AG04450 (cell line): ENCODE measurements around the gene CLDN16. TPM values are rescaled to one million over a fixed set of nuclear protein-coding genes. Genes with fewer than 3 reads are reported as not detected.

ENCODE experiments used
- CTCF ChIA-PET: fragments of 300-600, 350-600 bp; formaldehyde crosslinking; extraction: SDS; loops from one replicate; lab custom pipeline; 2022; ENCODE audit warnings: antibody characterized with exemption, inconsistent platforms; lab: Charles Lee
- POLR2A ChIA-PET: fragments of 350-600 bp; formaldehyde crosslinking; extraction: SDS; loops from one replicate; lab custom pipeline; 2021; ENCODE audit warnings: antibody characterized with exemption, inconsistent platforms; lab: Yijun Ruan, JAX
- DNase-seq: peaks from one replicate; pipeline ENCODE4 v3.0.0-alpha.2; 2011; ENCODE audit warnings: low read depth, low spot score
- H3K27ac ChIP-seq: one replicate; pipeline ENCODE4 v1.5.1; 2012; ENCODE audit warnings: low read depth, low read length, control low read depth
- H3K27me3 ChIP-seq: one replicate; pipeline ENCODE4 v1.6.0; 2012; ENCODE audit warnings: low read length; ENCODE audit not compliant: control insufficient read depth, insufficient read depth
- H3K4me3 ChIP-seq: 2 replicates; pipeline ENCODE4 v1.5.1; 2011; ENCODE audit warnings: mild to moderate bottlenecking, low read depth, low read length, control low read depth
- H3K9me3 ChIP-seq: 2 replicates; pipeline ENCODE4 v1.5.1; 2012; ENCODE audit warnings: low read length; ENCODE audit not compliant: control insufficient read depth, insufficient read depth
- polyA plus RNA-seq: library from polyadenylated mRNA; depleted of rRNA; stranded (reverse); fragments of >200 nt; gene quantifications from 2 replicates; pipeline ENCODE4 v1.2.3, GENCODE V29; 2011
- TF ChIP-seq, protein P1 (sequence below): IDR thresholded peaks from 2 replicates; pipeline ENCODE4 v1.5.1; 2011; ENCODE audit warnings: low read depth, low read length, control low read depth, inconsistent platforms

CLDN16 gene
- polyA plus RNA-seq, 1 experiment: 0.04 TPM

DNA sequence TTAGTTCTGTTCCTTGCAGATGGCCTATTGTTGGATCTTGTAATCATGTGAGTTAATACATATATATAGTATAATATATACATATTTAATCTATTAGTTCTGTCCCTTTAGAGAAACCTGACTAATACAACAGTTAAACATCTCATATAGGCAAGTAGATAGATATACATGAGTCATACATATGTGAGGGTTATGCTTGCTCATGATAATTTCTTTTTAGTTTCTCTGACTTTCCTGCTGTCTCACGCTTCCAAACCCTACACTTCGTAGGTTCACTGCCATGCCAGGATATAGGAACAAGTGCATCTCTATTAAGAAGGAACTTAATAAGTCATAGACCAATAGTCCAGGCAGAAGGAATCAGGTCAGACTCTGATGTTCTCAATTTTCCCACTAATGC lies 16.8 kb upstream of the CLDN16 start:
- H3K27me3 ChIP-seq: no peaks in the 10 kb centered on the region
- TF ChIP-seq, protein P1, sequence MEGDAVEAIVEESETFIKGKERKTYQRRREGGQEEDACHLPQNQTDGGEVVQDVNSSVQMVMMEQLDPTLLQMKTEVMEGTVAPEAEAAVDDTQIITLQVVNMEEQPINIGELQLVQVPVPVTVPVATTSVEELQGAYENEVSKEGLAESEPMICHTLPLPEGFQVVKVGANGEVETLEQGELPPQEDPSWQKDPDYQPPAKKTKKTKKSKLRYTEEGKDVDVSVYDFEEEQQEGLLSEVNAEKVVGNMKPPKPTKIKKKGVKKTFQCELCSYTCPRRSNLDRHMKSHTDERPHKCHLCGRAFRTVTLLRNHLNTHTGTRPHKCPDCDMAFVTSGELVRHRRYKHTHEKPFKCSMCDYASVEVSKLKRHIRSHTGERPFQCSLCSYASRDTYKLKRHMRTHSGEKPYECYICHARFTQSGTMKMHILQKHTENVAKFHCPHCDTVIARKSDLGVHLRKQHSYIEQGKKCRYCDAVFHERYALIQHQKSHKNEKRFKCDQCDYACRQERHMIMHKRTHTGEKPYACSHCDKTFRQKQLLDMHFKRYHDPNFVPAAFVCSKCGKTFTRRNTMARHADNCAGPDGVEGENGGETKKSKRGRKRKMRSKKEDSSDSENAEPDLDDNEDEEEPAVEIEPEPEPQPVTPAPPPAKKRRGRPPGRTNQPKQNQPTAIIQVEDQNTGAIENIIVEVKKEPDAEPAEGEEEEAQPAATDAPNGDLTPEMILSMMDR: no peak
- no peak overlapping the region for H3K27ac ChIP-seq
- POLR2A ChIA-PET: no interaction called here
- H3K9me3 ChIP-seq: no peaks in the 10 kb centered on the region
- CTCF ChIA-PET: no interaction called here
- DNase-seq: no peak
- no peak overlapping the region for H3K4me3 ChIP-seq

DNA sequence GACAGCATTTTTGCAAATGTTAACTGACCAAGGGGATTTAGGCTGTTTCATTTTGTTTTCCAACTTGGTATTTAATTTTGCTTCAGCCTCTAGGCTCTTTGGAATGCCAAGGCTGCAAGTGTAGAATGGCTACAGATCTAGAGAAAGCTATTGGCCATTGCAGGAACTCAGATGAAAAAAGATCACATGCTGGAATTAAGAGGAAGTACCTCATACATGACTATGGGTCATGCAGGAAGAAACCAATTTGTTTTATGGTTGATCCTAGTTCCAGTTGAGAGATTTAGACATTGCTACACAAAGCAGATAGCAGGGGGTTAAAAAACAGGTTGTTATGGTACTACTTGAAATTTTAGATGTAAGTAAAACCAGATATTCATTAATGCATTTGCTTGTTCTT lies 12.7 kb upstream of the CLDN16 start:
- Histone ChIP-seq H3K27ac (no peak overlapping the region), H3K27me3 (no peaks in the 10 kb centered on the region), H3K9me3 (no peaks in the 10 kb centered on the region), H3K4me3 (no peak overlapping the region)
- POLR2A ChIA-PET: interaction anchor here (0.5 kb wide), 1 partner anchor 159 kb away, joined by 5 read pairs; no protein-coding TSS in a partner anchor
- TF ChIP-seq, protein P1: no peak
- CTCF ChIA-PET: no interaction called here
- DNase-seq: no peak

DNA sequence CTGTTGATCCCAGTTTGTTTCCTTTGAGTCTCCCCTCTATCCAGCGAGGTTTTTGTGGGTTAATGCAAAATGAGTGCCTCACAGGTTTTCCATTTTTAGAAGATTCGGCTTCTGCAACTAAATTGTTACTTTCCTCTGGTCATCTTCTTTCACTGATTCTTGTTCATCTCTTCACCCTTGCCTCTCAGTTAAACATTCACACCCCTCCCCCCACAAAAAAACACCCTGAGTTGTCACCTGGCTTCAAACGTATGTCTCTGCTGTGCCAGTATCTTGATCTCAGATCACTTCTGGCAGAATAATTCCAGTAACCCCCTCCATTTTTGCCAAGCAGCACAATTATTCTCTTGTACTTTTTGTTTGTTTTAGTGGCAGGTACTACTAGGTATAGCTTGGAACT lies 12.3 kb upstream of the CLDN16 start:
- ChIA-PET POLR2A (interaction anchor here (0.5 kb wide), 1 partner anchor 160 kb away, joined by 5 read pairs; no protein-coding TSS in a partner anchor), CTCF (no interaction called here)
- H3K9me3 ChIP-seq: no peaks in the 10 kb centered on the region
- no peaks in the 10 kb centered on the region for H3K27me3 ChIP-seq
- TF ChIP-seq, protein P1: no peak
- H3K4me3 ChIP-seq: no peak overlapping the region
- DNase-seq: no peak
- no peak overlapping the region for H3K27ac ChIP-seq

DNA sequence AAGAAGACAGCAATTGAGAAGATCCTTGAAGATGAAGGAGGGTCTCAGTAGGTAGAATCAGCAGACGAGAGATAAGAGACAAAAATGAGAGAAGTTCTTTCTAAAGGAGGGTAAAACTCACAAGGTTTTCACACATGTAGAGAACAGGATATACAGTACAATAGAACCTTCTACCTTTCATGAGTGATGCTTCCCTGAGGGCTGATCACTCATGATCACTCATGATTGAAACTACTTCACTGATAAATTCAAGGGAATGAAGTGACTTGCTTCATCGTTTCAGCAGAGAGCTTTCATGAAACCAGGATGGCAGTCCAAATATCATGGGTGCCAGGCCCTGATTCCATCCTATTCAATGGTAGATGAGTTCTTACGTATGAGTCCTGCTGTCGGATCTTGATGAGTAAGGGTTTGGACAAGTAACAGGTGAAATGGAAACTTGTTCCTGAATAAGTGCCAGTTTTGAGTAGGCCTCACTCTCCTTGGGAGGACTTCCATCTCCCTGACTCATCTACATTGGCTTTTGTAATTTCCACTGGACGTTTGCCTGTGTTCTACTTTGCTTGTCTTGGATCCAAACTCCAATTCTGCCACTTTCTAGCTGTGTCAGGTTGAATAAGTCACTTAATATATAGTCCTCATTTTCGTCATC lies 9.6 kb upstream of the CLDN16 start:
- peak; percentile 69 for DNase-seq
- TF ChIP-seq, protein P1: no peak
- POLR2A ChIA-PET: no interaction called here
- CTCF ChIA-PET: no interaction called here
- no peak overlapping the region for H3K4me3 ChIP-seq
- H3K27ac ChIP-seq: peak overlapping the region; percentile 22
- H3K27me3 ChIP-seq: no peaks in the 10 kb centered on the region
- no peaks in the 10 kb centered on the region for H3K9me3 ChIP-seq

DNA sequence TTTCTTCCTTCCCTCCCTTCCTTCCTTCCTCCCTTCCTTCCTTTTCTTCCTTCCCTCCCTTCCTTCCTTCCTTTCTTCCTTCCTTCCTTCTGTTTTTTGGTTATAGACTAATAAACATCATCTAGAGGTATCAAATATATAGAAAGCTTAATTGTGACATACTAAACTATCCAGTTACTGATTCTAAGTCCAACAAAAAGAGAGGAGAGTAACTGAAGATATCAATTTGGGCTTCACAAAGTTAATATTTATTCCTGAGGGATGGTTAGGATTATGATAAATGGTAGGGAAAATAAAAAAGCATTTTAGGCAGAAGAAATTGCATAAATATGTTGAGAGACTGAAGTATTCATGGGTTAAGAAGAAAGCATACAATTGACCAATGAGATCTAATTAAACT lies 7.8 kb upstream of the CLDN16 start:
- no peak overlapping the region for H3K4me3 ChIP-seq
- DNase-seq: no peak
- H3K9me3 ChIP-seq: no peaks in the 10 kb centered on the region
- H3K27me3 ChIP-seq: no peaks in the 10 kb centered on the region
- TF ChIP-seq, protein P1: no peak
- CTCF ChIA-PET: no interaction called here
- POLR2A ChIA-PET: no interaction called here
- no peak overlapping the region for H3K27ac ChIP-seq
